ENCODE results near the gene CAMKK2.

Gene CAMKK2

DNA sequence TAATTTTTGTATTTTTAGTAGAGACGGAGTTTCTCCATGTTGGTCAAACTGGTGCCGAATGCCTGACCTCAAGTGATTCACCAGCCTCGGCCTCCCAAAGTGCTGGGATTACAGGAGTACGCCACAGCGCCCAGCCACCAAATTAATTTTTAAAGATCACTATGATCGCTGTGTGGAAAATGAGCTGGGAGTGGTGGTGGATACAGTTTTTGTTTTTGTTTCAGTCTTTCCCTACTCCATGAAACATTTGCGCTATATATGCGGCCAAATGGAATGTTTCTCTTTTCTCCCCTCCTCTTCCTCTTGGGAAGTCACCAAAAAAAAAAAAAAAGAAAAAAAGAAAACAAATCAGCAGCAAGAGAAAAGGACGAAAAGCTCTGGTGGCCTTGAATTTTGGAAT is 107.4 kb downstream of the CAMKK2 start:
- DNase-seq: no peak

DNA sequence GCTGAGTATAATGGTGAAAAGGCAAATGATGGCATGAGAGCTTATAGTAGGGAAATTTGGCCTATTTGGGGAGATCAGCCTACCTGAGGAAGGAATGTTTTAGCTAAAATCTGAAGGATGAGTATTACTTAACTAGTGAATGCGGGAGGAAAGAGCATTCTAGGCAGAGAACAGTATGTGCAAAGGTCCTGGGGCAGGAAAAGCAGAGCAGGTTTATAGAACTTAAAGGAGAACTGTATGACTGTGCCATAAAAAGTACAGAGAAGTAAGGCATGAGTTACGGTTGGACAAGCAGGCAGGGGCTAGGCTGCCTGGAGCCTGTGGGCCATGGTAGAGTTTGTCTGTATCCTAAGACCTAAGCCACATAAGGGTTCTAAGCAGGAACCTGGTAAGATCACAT is 108.3 kb downstream of the CAMKK2 start:
- no peak for DNase-seq

Measured in CD4-positive, alpha-beta T cell treated with Interleukin-21 for 1 hour (primary cell).